OCI-LY3 (cell line): ENCODE data around the gene CAPN14.

ENCODE experiments used
- EZH2phosphoT487 ChIP-seq: fragments of 200-600 bp; shearing (Covaris generic); IDR thresholded peaks from 2 replicates; pipeline ENCODE4 v1.6.1; 2018; ENCODE audit warnings: antibody characterized with exemption, mixed run types, low read depth
- TF ChIP-seq, protein P1 (sequence below): fragments of 200-600, 300-600 bp; sonication (generic); IDR thresholded peaks from 2 replicates; pipeline ENCODE4 v1.5.1; 2014; ENCODE audit warnings: antibody characterized with exemption, low read length, low read depth

DNA sequence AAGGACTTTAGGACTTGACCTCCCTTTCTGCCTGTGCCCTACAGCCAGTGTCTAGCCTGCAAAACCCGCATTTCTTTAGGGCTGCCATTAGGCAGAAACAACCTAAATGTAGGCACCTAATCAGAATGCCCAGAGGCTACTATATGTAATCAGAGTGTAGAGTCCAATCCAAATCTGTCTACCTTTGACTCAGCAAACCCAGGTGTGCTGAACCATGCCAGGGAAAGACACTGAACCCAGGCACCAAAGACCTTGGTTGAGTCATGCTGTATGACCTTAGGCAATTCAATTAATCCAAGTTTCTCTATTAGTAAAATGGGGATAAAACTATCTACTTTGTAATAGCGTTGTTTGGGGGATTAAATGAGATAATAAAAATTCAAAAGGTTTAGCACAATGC lies 20.7 kb downstream of the CAPN14 start:
- TF ChIP-seq, protein P1, sequence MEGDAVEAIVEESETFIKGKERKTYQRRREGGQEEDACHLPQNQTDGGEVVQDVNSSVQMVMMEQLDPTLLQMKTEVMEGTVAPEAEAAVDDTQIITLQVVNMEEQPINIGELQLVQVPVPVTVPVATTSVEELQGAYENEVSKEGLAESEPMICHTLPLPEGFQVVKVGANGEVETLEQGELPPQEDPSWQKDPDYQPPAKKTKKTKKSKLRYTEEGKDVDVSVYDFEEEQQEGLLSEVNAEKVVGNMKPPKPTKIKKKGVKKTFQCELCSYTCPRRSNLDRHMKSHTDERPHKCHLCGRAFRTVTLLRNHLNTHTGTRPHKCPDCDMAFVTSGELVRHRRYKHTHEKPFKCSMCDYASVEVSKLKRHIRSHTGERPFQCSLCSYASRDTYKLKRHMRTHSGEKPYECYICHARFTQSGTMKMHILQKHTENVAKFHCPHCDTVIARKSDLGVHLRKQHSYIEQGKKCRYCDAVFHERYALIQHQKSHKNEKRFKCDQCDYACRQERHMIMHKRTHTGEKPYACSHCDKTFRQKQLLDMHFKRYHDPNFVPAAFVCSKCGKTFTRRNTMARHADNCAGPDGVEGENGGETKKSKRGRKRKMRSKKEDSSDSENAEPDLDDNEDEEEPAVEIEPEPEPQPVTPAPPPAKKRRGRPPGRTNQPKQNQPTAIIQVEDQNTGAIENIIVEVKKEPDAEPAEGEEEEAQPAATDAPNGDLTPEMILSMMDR: no peak
- no peak for TF ChIP-seq EZH2phosphoT487
